ENCODE measurements around the gene ZNF283.

ZNF283 gene

GRCh38 chr19:43872547-43873336, 45.6 kb downstream of the ZNF283 start:
- DNase-seq = no peak

- DNase-seq = no peak
Measured at GRCh38 chr19:43880483-43880882, 53.4 kb downstream of the ZNF283 start.

GRCh38 chr19:43883864-43884263, 56.7 kb downstream of the ZNF283 start, which contains the start of gene ZNF404:
Gene ZNF404, minus strand, starts transcription at chr19:43883964.
- DNase-seq = no peak

- DNase-seq = no peak
Measured at GRCh38 chr19:43895727-43896308, 68.7 kb downstream of the ZNF283 start.

Measured in effector CD8-positive, alpha-beta T cell (primary cell).